Osteoblast (primary cell): ENCODE results near the gene NKAIN2. TPM values are rescaled to one million over a fixed set of nuclear protein-coding genes. Genes with fewer than 3 reads are reported as not detected.
A peak's percentile ranks its signal among the peaks of the same experiment; 100 is the strongest.

Source experiments
- DNase-seq: peaks from one replicate; pipeline ENCODE4 v3.0.0; 2011; ENCODE audit warnings: low spot score, mixed read lengths; ENCODE audit not compliant: insufficient read length; ENCODE audit errors: missing footprints
- H2AFZ ChIP-seq: 2 replicates; pipeline ENCODE4 v1.6.0; 2011; ENCODE audit warnings: mild to moderate bottlenecking, low read length
- H3K27ac ChIP-seq: 2 replicates; pipeline ENCODE4 v1.5.1; 2011; ENCODE audit warnings: mild to moderate bottlenecking, low read depth, low read length, moderate library complexity
- H3K27me3 ChIP-seq: 2 replicates; pipeline ENCODE4 v1.6.0; 2012; ENCODE audit warnings: mild to moderate bottlenecking, control low read depth, inconsistent platforms, low read length, moderate library complexity; ENCODE audit not compliant: insufficient read depth
- H3K36me3 ChIP-seq: 2 replicates; pipeline ENCODE4 v1.5.1; 2011; ENCODE audit warnings: mild to moderate bottlenecking, low read length, control low read depth, moderate library complexity; ENCODE audit not compliant: insufficient read depth
- H3K4me1 ChIP-seq: 2 replicates; pipeline ENCODE4 v1.5.1; 2011; ENCODE audit warnings: mild to moderate bottlenecking, low read length, control low read depth, moderate library complexity; ENCODE audit not compliant: insufficient read depth
- H3K4me2 ChIP-seq: 2 replicates; pipeline ENCODE4 v1.6.0; 2011; ENCODE audit warnings: mild to moderate bottlenecking, low read length; ENCODE audit not compliant: insufficient read depth
- H3K4me3 ChIP-seq: fragments of 200-600 bp; sonication (generic); 3 replicates; pipeline ENCODE4 v1.5.1; 2012; ENCODE audit warnings: mild to moderate bottlenecking, low read length, inconsistent platforms; ENCODE audit not compliant: insufficient read depth
- H3K79me2 ChIP-seq: 2 replicates; pipeline ENCODE4 v1.6.0; 2012; ENCODE audit warnings: mild to moderate bottlenecking, low read length, control low read depth, inconsistent platforms; ENCODE audit not compliant: insufficient read depth
- H3K9me3 ChIP-seq: 2 replicates; pipeline ENCODE4 v1.5.1; 2011; ENCODE audit warnings: low read depth, low read length, control low read depth
- H4K20me1 ChIP-seq: 2 replicates; pipeline ENCODE4 v1.6.0; 2012; ENCODE audit warnings: mild to moderate bottlenecking, low read length, control low read depth; ENCODE audit not compliant: insufficient read depth
- total RNA-seq: library from RNA; depleted of rRNA; stranded (reverse); fragments of >200 nt; gene quantifications from 2 replicates; pipeline ENCODE4 v1.2.3, GENCODE V29; 2012
- TF ChIP-seq, protein P1 (sequence below): IDR thresholded peaks from 2 replicates; pipeline ENCODE4 v1.5.1; 2011; ENCODE audit warnings: mild to moderate bottlenecking, low read depth, low read length, moderate library complexity; ENCODE audit errors: extremely low read depth

NKAIN2 gene
- total RNA-seq, 1 donor: under 0.01 TPM

DNA sequence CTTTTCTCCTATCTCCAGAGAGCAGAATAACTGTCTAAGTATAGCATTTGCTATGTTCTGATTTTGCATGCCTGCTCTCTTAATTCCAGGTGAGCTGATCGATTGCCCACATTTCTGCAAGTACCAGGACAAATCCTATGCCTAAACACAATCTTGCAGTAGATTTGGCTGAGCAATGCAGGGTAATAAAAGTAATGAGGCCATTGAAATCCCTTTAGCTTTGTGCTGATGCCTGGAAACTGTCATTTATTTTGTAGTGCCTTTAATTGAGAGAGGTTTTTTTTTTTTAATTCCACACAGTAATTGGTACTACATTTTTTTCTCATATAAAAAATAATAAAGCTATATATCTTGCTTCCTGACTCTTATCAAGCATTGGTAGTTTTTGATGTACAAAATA is 252.3 kb downstream of the NKAIN2 start:
- TF ChIP-seq, protein P1, sequence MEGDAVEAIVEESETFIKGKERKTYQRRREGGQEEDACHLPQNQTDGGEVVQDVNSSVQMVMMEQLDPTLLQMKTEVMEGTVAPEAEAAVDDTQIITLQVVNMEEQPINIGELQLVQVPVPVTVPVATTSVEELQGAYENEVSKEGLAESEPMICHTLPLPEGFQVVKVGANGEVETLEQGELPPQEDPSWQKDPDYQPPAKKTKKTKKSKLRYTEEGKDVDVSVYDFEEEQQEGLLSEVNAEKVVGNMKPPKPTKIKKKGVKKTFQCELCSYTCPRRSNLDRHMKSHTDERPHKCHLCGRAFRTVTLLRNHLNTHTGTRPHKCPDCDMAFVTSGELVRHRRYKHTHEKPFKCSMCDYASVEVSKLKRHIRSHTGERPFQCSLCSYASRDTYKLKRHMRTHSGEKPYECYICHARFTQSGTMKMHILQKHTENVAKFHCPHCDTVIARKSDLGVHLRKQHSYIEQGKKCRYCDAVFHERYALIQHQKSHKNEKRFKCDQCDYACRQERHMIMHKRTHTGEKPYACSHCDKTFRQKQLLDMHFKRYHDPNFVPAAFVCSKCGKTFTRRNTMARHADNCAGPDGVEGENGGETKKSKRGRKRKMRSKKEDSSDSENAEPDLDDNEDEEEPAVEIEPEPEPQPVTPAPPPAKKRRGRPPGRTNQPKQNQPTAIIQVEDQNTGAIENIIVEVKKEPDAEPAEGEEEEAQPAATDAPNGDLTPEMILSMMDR: no peak
- Histone ChIP-seq H3K4me1 (no peaks in the 10 kb centered on the region), H3K4me3 (no peak overlapping the region), H4K20me1 (no peaks in the 10 kb centered on the region), H3K79me2 (no peaks in the 10 kb centered on the region), H3K9me3 (no peaks in the 10 kb centered on the region), H3K27me3 (no peaks in the 10 kb centered on the region), H3K4me2 (no peak overlapping the region), H3K36me3 (no peaks in the 10 kb centered on the region), H2AFZ (no peak overlapping the region), H3K27ac (no peak overlapping the region)
- no peak for DNase-seq

DNA sequence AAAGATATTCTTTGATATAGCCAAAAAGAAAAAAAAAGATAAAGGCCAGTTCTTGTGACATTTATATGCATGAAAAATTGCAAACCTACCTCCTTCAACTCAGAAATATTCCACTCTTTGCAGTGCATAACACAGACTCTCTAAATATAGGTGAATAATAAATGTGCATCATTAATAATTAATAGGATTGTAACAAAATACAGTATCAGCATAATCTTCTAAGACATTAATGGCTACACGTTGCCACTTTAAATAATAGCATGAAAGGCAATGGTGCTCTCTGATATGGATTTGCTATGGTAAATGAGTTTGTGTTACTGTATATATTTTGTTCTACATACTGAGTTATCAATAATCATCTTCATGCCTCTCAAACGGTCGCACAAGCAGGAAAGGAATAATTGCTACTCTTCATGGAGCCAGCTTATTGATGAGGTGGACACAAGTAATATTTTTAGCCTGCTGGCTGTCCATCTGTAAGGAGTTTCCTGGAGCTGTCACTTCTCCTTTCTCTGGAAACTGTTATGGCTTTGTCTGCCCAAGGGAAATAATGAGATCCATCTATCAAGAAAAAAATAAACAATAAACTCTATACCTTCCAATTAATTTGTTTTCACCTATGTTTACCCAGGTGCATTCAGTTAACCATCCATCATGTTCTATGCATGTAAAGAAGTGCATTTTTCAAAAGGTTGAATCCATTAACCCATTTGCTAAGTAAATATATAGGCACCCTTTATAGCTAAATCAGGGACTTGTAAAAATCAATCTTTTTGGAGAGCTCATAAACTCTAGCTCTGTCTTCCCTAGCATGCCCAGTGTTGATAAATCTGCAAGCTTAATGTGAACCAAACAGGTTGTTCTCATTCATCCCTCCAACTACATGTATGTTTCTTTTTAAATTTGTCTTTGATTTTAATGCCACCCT is 253.0 kb downstream of the NKAIN2 start:
- no peak overlapping the region for H2AFZ ChIP-seq
- no peaks in the 10 kb centered on the region for H3K4me1 ChIP-seq
- TF ChIP-seq, protein P1: no peak
- H3K27me3 ChIP-seq: no peaks in the 10 kb centered on the region
- no peak overlapping the region for H3K4me3 ChIP-seq
- H3K36me3 ChIP-seq: no peaks in the 10 kb centered on the region
- DNase-seq: no peak
- H3K27ac ChIP-seq: no peak overlapping the region
- no peaks in the 10 kb centered on the region for H3K9me3 ChIP-seq
- no peak overlapping the region for H3K4me2 ChIP-seq
- no peaks in the 10 kb centered on the region for H4K20me1 ChIP-seq
- no peaks in the 10 kb centered on the region for H3K79me2 ChIP-seq

DNA sequence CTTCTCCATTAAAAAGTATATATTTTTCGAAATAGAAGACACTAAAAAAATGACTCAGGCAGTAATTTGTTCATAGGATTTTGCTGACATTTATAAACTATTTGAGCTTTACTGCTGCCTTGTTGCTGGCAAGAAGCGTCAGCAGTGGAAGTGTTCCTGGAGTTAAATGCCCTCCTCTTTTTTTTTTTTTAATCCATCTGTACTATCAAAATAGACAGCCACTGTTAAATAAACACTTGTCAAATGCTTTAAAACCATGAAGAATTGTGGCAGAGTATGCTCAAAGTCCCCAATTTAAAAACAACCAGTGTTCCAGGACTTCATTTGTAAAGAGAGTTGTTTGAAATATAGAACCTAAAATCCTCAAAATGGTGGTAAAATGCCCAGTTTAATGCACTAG is 253.8 kb downstream of the NKAIN2 start:
- TF ChIP-seq, protein P1: no peak
- Histone ChIP-seq H4K20me1 (no peaks in the 10 kb centered on the region), H3K4me3 (no peak overlapping the region), H3K4me1 (no peaks in the 10 kb centered on the region), H3K4me2 (no peak overlapping the region), H3K79me2 (no peaks in the 10 kb centered on the region), H2AFZ (peak overlapping the region; percentile 7), H3K27me3 (no peaks in the 10 kb centered on the region), H3K36me3 (no peaks in the 10 kb centered on the region), H3K27ac (no peak overlapping the region), H3K9me3 (no peaks in the 10 kb centered on the region)
- DNase-seq: no peak

DNA sequence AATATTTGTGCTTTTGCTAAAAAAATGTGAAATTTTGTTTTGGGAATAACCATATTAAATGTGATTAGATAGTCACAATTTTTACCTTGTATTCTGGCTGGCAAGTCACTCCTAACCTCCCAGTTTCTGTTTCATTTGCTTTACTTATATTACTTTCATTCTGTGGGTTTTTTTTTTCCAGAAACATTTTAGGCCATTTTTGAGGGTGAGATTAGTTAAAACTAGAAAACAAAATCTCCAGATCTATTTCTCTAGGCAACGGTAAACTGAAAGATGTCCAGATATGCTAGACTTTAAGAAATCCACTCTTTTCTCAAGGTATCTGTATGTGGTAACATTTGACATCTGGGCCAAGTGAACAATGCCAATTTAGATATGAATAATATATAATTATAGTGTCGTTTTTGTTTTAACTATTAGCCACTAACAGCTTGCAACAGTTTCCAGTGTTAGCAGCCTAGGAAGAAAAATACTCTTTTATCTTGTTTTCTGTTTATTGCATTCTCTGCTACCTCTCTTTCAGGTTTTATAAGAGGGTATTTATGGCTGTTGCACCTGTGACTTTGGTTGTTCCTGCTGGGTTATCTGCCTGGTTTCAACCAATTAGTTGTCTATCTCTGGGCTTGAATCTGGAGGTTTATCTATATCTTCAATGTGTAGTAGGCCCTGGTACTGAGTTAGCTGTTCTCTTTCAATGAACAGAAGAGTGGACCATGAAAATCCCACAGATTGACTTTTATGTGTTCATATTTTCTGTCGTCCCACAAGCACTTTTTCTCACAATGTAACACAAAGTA is 260.9 kb downstream of the NKAIN2 start:
- TF ChIP-seq, protein P1: no peak

More for the DNA sequence above, 260.9 kb downstream of the NKAIN2 start:
- no peak for DNase-seq
- H2AFZ ChIP-seq: no peak overlapping the region
- no peak overlapping the region for H3K27ac ChIP-seq
- H3K36me3 ChIP-seq: no peaks in the 10 kb centered on the region
- H3K4me2 ChIP-seq: no peak overlapping the region
- no peaks in the 10 kb centered on the region for H3K27me3 ChIP-seq
- H3K79me2 ChIP-seq: no peaks in the 10 kb centered on the region
- H3K4me3 ChIP-seq: no peak overlapping the region
- H3K9me3 ChIP-seq: no peaks in the 10 kb centered on the region
- no peaks in the 10 kb centered on the region for H3K4me1 ChIP-seq
- no peaks in the 10 kb centered on the region for H4K20me1 ChIP-seq
